Parietal lobe (tissue), 1 donor: ENCODE data around the gene LRRC74A. TPM values are rescaled to one million over a fixed set of nuclear protein-coding genes. Genes with fewer than 3 reads are reported as not detected.

Experiments
- total RNA-seq: library from RNA; depleted of rRNA; stranded (reverse); fragments of >200 nt; gene quantifications from one replicate; pipeline ENCODE4 v1.2.3, GENCODE V29; 2014

Gene LRRC74A
- total RNA-seq, result not detected

GRCh38 chr14:76826122-76826521, at the start of gene LRRC74A:
TSS of gene LRRC74A (plus strand) at chr14:76826408. CDS start at chr14:76826698, 290 bp downstream.

GRCh38 chr14:76812422-76813383, 13.5 kb upstream of the LRRC74A start, which contains the start of gene ANGEL1:
TSS of gene ANGEL1 (minus strand) at chr14:76812882. CDS start at chr14:76812827, 55 bp downstream.

Other genes with a start within 250 kb of the LRRC74A start
- gene VASH1, start 64.9 kb upstream of the LRRC74A start, total RNA-seq, result 103 TPM
- gene ANGEL1, start 13.5 kb upstream of the LRRC74A start, total RNA-seq, result 22.2 TPM
- 58.8 TPM for gene IRF2BPL, start 202.3 kb downstream of the LRRC74A start, total RNA-seq